Heart left ventricle (tissue), 16 donors: ENCODE data around the gene ELOA. TPM values are rescaled to one million over a fixed set of nuclear protein-coding genes. Genes with fewer than 3 reads are reported as not detected.
A peak's percentile ranks its signal among the peaks of the same experiment; 100 is the strongest.

Source experiments
- ATAC-seq, 4 donors: fragments of 200-7000 bp; cut with Tn5 transposase; one replicate each; pipeline ENCODE4 v1.9.1; 2020 to 2022; ENCODE audit warnings: moderate library complexity in 4 of 4, mild to moderate bottlenecking in 3 of 4, moderate number of reproducible peaks in 1 of 4
- DNase-seq, 5 donors: peaks; one replicate each; pipeline ENCODE4 v3.0.0-alpha.2; 2020
- H3K27ac ChIP-seq, 12 donors: fragments of 200-600 bp; sonication (generic) in 4 of 12; one replicate each; pipeline versions ENCODE4 v1.5.0 to v1.8.0; 2016 to 2022; ENCODE audit warnings: mild to moderate bottlenecking in 2 of 12
- H3K27me3 ChIP-seq, 9 donors: fragments of 200-600 bp; sonication (generic) in 2 of 9; one replicate each; pipeline versions ENCODE4 v1.5.1 to v1.8.0; 2016 to 2022; ENCODE audit warnings: mild to moderate bottlenecking in 3 of 9
- H3K36me3 ChIP-seq, 9 donors: fragments of 200-600 bp; sonication (generic) in 2 of 9; one replicate each; pipeline versions ENCODE4 v1.5.0 to v1.8.0; 2018 to 2022; ENCODE audit warnings: mild to moderate bottlenecking in 2 of 9
- H3K4me1 ChIP-seq, 12 donors: fragments of 200-600 bp; sonication (generic) in 4 of 12; one replicate each; pipeline versions ENCODE4 v1.5.0 to v1.8.0; 2016 to 2022; ENCODE audit warnings: mild to moderate bottlenecking in 3 of 12
- H3K4me3 ChIP-seq, 12 donors: fragments of 200-600 bp; sonication (generic) in 4 of 12; one replicate each; pipeline versions ENCODE4 v1.5.0 to v1.8.0; 2017 to 2022; ENCODE audit warnings: mild to moderate bottlenecking in 9 of 12, moderate library complexity in 4 of 12
- H3K9me3 ChIP-seq, 12 donors: fragments of 200-600 bp; sonication (generic) in 4 of 12; one replicate each; pipeline versions ENCODE4 v1.5.0 to v1.8.0; 2016 to 2022; ENCODE audit warnings: mild to moderate bottlenecking in 1 of 12
- POLR2A ChIP-seq, 2 donors: fragments of 450-650 bp; IDR thresholded peaks; one replicate each; pipeline ENCODE4 v1.6.1; 2017; ENCODE audit warnings: antibody characterized with exemption in 2 of 2, mild to moderate bottlenecking in 2 of 2, moderate library complexity in 2 of 2
- WGBS, 4 donors: extraction: QIAGEN DNeasy Blood & Tissue Kit in 2 of 4; methylation state at CpG; one replicate each; pipeline versions ENCODE4 v1.1.5 to v1.1.7; 2013 to 2018; 5-methylcytosine and 5-hydroxymethylcytosine counted together
- intact Hi-C, 10 donors: fragments of 100-400 bp; cut with DNase I; formaldehyde crosslinking; loops; one replicate each; pipeline versions ENCODE4 v1.11.1 to v1.14.2; 2022
- polyA plus RNA-seq, 2 donors: library from polyadenylated mRNA; stranded (reverse); fragments of 200-250 nt; gene quantifications; one replicate each; pipeline ENCODE4 v1.2.3, GENCODE V29; 2013
- total RNA-seq, 9 donors: library from RNA; depleted of rRNA in 2 of 9; stranded (reverse); fragments of >200 nt in 2 of 9; fragmentation: NEBNext Ultra II Directional in 3 of 9; extraction: Animal tissue kit (Norgen Biotek cat#: 25700) in 3 of 9; gene quantifications; one replicate each; pipeline versions ENCODE4 v1.1.0 to v1.2.4, GENCODE V29; 2016 to 2023
- TF ChIP-seq, protein P1 (sequence below), 12 donors: fragments of 200-600 bp; sonication (generic) in 4 of 12; IDR thresholded peaks; one replicate each; pipeline versions ENCODE4 v1.5.0 to v1.8.0; 2018 to 2022; ENCODE audit warnings: antibody characterized with exemption in 12 of 12, mild to moderate bottlenecking in 5 of 12
- donor health status: ischemic (EF 13 %, LVEDD 7.1; RV severe dilation, severe dysfunction).
- donor health status: healthy with polysubstance abuse.
- donor health status: DM: no; HTN: yes; CAD: no.
- donor health status: DM: no; HTN: no; CAD: no.
- donor health status: ischemic (EF 25% LVEDD 6.9; RV normal size, moderate dysfunction).
- donor health status: ischemic (EF 25% LVEDD 5.7; RV mildly dilated, moderate dysfunction).
- donor health status: healthy.
- donor health status: DM: yes; HTN: yes; CAD: no.
- donor health status: ischemic (EF 35%, LVEDD 5.7; RV mildly dilated, moderate dysfunction).
- donor health status: nonischemic (EF 11% LVEDD 7.7; RV severe dilation, severe dysfunction).
- donor health status: DM: yes; HTN: yes; CAD: no.
- donor health status: PGD.
- donor health status: ischemic (EF 29% LVEDD 5.4; RV normal size, mild dysfunction).
- donor health status: nonischemic (EF 23%, LVEDD 6.1; RV moderate dilation, normal function).

Gene ELOA
- total and polyA plus RNA-seq, 11 donors = 11.3 to 45.8 (median 34.0) TPM

DNA sequence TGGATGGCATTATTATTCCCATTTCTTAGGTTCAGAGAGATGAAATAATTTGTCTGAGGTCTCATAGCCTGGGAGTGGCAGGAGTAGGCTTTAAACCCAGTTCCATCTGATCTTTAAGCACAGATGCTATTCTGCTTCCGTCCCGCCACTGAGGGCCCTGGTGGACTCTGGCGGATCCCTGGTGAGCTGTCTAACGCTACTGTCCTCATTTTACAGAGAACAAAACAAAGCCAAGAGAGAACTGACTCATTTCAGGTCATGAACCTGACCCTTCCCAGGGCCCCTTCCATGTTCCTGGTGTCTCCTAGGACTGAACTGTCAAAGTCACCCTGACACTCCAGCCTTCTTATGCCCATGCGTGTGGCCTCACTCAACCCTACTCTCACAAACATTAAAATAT is 60.4 kb downstream of the ELOA start:
- Histone ChIP-seq H3K27ac (peak overlapping the region in 1 of 12 donors; percentile 62), H3K4me3 (no peak overlapping the region), H3K36me3 (peaks cover 0 to 45% (median 29%) of the 10 kb centered on the region in 9 donors), H3K27me3 (no peaks in the 10 kb centered on the region), H3K9me3 (no peaks in the 10 kb centered on the region), H3K4me1 (peaks cover 3 to 31% (median 20%) of the 10 kb centered on the region in 12 donors)
- WGBS, 4 donors = 91 to 93% (median 92%) methylated on average over 5 of the region's 5 CpGs
- TF ChIP-seq, protein P1, sequence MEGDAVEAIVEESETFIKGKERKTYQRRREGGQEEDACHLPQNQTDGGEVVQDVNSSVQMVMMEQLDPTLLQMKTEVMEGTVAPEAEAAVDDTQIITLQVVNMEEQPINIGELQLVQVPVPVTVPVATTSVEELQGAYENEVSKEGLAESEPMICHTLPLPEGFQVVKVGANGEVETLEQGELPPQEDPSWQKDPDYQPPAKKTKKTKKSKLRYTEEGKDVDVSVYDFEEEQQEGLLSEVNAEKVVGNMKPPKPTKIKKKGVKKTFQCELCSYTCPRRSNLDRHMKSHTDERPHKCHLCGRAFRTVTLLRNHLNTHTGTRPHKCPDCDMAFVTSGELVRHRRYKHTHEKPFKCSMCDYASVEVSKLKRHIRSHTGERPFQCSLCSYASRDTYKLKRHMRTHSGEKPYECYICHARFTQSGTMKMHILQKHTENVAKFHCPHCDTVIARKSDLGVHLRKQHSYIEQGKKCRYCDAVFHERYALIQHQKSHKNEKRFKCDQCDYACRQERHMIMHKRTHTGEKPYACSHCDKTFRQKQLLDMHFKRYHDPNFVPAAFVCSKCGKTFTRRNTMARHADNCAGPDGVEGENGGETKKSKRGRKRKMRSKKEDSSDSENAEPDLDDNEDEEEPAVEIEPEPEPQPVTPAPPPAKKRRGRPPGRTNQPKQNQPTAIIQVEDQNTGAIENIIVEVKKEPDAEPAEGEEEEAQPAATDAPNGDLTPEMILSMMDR (IDR thresholded peaks at IDR 0.05) = no peak
- TF ChIP-seq POLR2A (IDR thresholded peaks at IDR 0.05) = no peak
- intact Hi-C loops = loop anchor here in 3 of 10 donors (10.0 kb wide), 2 partner anchors 61 to 221 kb away; partner anchors contain the start of gene FUCA1 (in 2 of the 3)
- ATAC-seq (no peak), DNase-seq (no peak)

- TF ChIP-seq, protein P1 (IDR thresholded peaks at IDR 0.05) = no peak
- no peak for TF ChIP-seq POLR2A (IDR thresholded peaks at IDR 0.05)
- no peak for ATAC-seq
- intact Hi-C loops = loop anchor here in 3 of 10 donors (10.0 kb wide), 2 partner anchors 60 to 220 kb away; partner anchors contain the start of gene FUCA1 (in 2 of the 3)
- no peaks in the 10 kb centered on the region for H3K27me3 ChIP-seq
- peaks cover 3 to 24% (median 15%) of the 10 kb centered on the region in 12 donors for H3K4me1 ChIP-seq
- 73 to 81% (median 77%) methylated on average over 7 of the region's 7 CpGs for WGBS, 4 donors
- no peak for DNase-seq
- H3K4me3 ChIP-seq = no peak overlapping the region
- no peaks in the 10 kb centered on the region for H3K9me3 ChIP-seq
- peak overlapping the region in 1 of 12 donors; percentile 62 for H3K27ac ChIP-seq
- H3K36me3 ChIP-seq = peaks cover 0 to 46% (median 29%) of the 10 kb centered on the region in 9 donors
These were observed 61.0 kb downstream of the ELOA start for GRCh38 chr1:23804183-23804835.

- no peak for ATAC-seq
- no peak for TF ChIP-seq POLR2A (IDR thresholded peaks at IDR 0.05)
- TF ChIP-seq, protein P1 (IDR thresholded peaks at IDR 0.05) = no peak
- Histone ChIP-seq H3K36me3 (peaks cover 0 to 46% (median 29%) of the 10 kb centered on the region in 9 donors), H3K4me1 (peaks cover 0 to 25% (median 9%) of the 10 kb centered on the region in 12 donors), H3K9me3 (no peaks in the 10 kb centered on the region), H3K27me3 (no peaks in the 10 kb centered on the region), H3K27ac (no peak overlapping the region), H3K4me3 (no peak overlapping the region)
- DNase-seq = no peak
- 95 to 98% (median 96%) methylated on average over 2 of the region's 2 CpGs for WGBS, 4 donors
- intact Hi-C loops = loop anchor here in 4 of 10 donors (5.0 to 10.0 kb wide), 3 partner anchors 60 to 220 kb away; partner anchors contain the start of gene FUCA1 (in 2 of the 4)
These were observed 61.8 kb downstream of the ELOA start for GRCh38 chr1:23805025-23805424.

DNA sequence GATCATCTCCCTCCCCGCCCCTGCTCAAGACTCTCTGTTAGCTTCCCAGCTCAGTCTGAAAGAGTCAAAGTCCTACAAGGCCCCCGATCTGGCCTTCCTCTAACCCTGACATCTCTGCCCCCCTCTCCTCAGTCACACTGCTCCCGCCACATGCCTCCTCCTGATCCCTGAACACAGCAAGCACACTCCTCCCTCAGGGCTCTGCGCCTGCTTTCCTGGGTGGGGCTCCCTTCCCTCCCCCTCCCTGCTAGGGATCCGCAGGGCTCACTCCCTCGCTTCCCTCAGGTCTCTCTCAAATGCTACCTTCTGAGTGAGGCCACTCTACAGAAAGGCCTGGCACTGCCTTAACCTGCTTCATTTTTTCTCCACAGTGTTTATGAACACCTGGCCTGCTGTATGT is 63.0 kb downstream of the ELOA start:
- no peak overlapping the region for H3K4me3 ChIP-seq
- DNase-seq (no peak), ATAC-seq (no peak)
- no peak overlapping the region for H3K27ac ChIP-seq
- no peaks in the 10 kb centered on the region for H3K27me3 ChIP-seq
- peaks cover 0 to 34% (median 7%) of the 10 kb centered on the region in 12 donors for H3K4me1 ChIP-seq
- intact Hi-C loops = loop anchor here in 4 of 10 donors (5.0 to 10.0 kb wide), 3 partner anchors 59 to 219 kb away; partner anchors contain the start of gene FUCA1 (in 2 of the 4)
- no peak for TF ChIP-seq POLR2A (IDR thresholded peaks at IDR 0.05)
- TF ChIP-seq, protein P1 (IDR thresholded peaks at IDR 0.05) = no peak
- H3K9me3 ChIP-seq = no peaks in the 10 kb centered on the region
- H3K36me3 ChIP-seq = peaks cover 0 to 46% (median 32%) of the 10 kb centered on the region in 9 donors
- WGBS, 4 donors = 75 to 81% (median 76%) methylated on average over 6 of the region's 6 CpGs
